D721Med (cell line): ENCODE measurements around the gene MIB1.

Source experiments
- DNase-seq: peaks from one replicate; pipeline ENCODE4 v3.0.0; 2011; ENCODE audit warnings: low spot score; ENCODE audit not compliant: insufficient read length
- FAIRE-seq: peaks from 2 replicates; lab custom pipeline; 2011; peaks lifted over from hg19 to GRCh38; lab: Jason Lieb, UNC
- CTCF ChIP-seq: IDR thresholded peaks from 2 replicates; pipeline ENCODE4 v1.5.1; 2012; ENCODE audit warnings: mild to moderate bottlenecking, control low read depth; ENCODE audit not compliant: insufficient read depth; ENCODE audit errors: missing control alignments

The MIB1 gene

DNA sequence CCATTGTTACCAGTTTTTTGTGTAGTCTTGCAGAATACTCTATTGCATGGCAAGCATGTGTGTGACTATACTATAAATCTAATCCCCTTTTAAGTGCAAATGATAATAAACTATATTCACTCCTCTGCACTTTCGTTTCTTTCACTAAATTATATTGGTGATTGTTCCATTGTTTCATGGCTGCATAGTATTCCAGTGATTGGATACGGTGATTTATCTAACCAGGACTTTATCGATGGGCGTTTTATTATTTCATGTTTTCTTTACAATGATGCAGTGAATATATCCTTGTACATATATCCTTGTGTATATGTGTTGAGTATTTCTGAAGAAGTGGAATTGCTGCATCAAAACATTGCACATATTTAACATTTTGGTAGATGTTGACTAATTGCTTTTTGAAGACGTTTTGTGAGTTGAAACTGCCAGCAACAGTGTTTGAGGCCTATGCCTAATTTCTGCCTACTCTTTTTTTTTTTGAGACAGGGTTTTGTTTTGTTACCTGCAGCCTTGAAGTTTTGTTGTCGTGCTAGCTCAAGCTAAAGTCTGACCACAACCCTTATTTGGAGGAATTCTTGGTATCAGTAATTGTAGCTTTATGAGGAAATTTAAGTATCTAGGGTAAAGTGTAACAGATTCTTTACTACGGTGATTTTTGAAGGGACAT is 2.7 kb downstream of the MIB1 start:
- no peak for DNase-seq

DNA sequence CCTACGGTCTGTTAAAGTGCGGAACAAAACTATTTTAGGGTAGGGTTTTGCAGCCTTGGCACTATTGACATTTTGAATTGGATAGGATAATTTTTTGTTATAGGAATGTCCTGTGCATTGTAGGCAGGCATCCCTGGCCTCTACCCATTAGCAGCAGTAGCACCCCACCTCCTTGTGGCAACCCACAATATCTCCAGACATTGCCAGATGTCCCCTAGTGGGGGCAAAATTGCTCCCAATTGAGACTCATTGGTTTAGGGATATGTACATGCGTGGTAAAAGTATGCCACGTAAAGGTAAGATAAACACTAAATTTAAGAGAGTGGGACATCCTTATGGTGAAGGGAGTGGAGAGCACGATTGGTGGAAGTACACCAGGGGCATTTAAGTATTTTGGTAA is 4.6 kb downstream of the MIB1 start:
- DNase-seq (no peak), FAIRE-seq (peak; percentile 16)
- no peak for TF ChIP-seq CTCF

More for the DNA sequence above, 2.7 kb downstream of the MIB1 start:
- FAIRE-seq, result peak; percentile 78
- no peak for TF ChIP-seq CTCF

- no peak for TF ChIP-seq CTCF
- FAIRE-seq, result no peak
- DNase-seq, result no peak
Observed at GRCh38 chr18:21747268-21747667, 6.7 kb downstream of the MIB1 start.

GRCh38 chr18:21747764-21748693 is 7.4 kb downstream of the MIB1 start:
- TF ChIP-seq CTCF, result no peak
- DNase-seq (no peak), FAIRE-seq (no peak)

DNA sequence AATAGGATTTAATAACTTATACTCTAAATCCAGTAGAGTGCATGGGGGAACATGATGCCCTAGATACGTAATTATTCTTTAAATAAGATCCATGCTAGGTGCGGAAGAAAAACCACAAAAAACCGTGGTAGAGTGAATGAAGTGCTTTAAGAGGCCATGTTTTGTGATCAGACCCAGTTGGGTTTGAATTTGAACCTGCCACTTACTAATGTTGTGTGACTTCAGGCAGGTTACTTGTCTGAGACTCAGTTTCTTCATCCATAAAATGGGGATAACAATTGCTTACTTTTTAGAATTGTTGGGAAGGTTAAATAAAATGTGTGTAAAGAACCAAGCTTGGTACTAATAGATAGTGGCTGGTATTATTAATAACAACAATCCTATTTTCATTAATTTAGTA is 17.2 kb downstream of the MIB1 start:
- no peak for TF ChIP-seq CTCF
- FAIRE-seq (no peak), DNase-seq (no peak)

- FAIRE-seq, result no peak
- no peak for TF ChIP-seq CTCF
- no peak for DNase-seq
Observed at GRCh38 chr18:21759836-21760235, 19.2 kb downstream of the MIB1 start.

- no peak for DNase-seq
- TF ChIP-seq CTCF, result no peak
- peak; percentile 91 for FAIRE-seq
Observed at GRCh38 chr18:21760321-21760720, 19.7 kb downstream of the MIB1 start.
